Measurements from ENCODE around the gene KCNJ4. TPM values are rescaled to one million over a fixed set of nuclear protein-coding genes. Genes with fewer than 3 reads are reported as not detected.
"Not testable (repeated sequence)": the region's sequence is repeated elsewhere in the genome, so short reads cannot be mapped to it uniquely, and the experiment has no call there.

Gene KCNJ4
- total RNA-seq, 2 donors from 2014 or later, result not detected

GRCh38 chr22:38413085-38414008 lies 41.7 kb downstream of the KCNJ4 start:
- H3K4me3 Mint-ChIP-seq, result no peak overlapping the region
- peaks cover 0 to 2% of the 10 kb centered on the region in 2 donors for H3K27me3 Mint-ChIP-seq
- ATAC-seq (no peak), DNase-seq (ENCODE audit: low spot score) (no peak)
- H3K4me1 Mint-ChIP-seq (ENCODE audit: low read depth in 2 of 2), result peaks cover 0 to 3% of the 10 kb centered on the region in 2 donors
- no peak overlapping the region for H3K27ac Mint-ChIP-seq
- H3K36me3 Mint-ChIP-seq, result no peaks in the 10 kb centered on the region
- no peaks in the 10 kb centered on the region for H3K9me3 Mint-ChIP-seq

GRCh38 chr22:38412435-38413084 lies 42.4 kb downstream of the KCNJ4 start:
- H3K9me3 Mint-ChIP-seq, result no peaks in the 10 kb centered on the region
- peaks cover 0 to 4% of the 10 kb centered on the region in 2 donors for H3K27me3 Mint-ChIP-seq
- no peaks in the 10 kb centered on the region for H3K36me3 Mint-ChIP-seq
- H3K4me3 Mint-ChIP-seq, result no peak overlapping the region
- peak; percentile 55 for DNase-seq (ENCODE audit: low spot score)
- peak overlapping the region in 1 of 2 donors; percentile 53 for H3K27ac Mint-ChIP-seq
- ATAC-seq, result peak; percentile 63 to 68
- peaks cover 0 to 3% of the 10 kb centered on the region in 2 donors for H3K4me1 Mint-ChIP-seq (ENCODE audit: low read depth in 2 of 2)

- no peaks in the 10 kb centered on the region for H3K36me3 Mint-ChIP-seq
- H3K4me3 Mint-ChIP-seq, result no peak overlapping the region
- H3K4me1 Mint-ChIP-seq (ENCODE audit: low read depth in 2 of 2), result peaks cover 0 to 3% of the 10 kb centered on the region in 2 donors
- peaks cover 0 to 4% of the 10 kb centered on the region in 2 donors for H3K27me3 Mint-ChIP-seq
- no peak for DNase-seq (ENCODE audit: low spot score)
- no peak for ATAC-seq
- no peaks in the 10 kb centered on the region for H3K9me3 Mint-ChIP-seq
- H3K27ac Mint-ChIP-seq, result no peak overlapping the region
These were observed 44.0 kb downstream of the KCNJ4 start for GRCh38 chr22:38411016-38411415.

- H3K4me1 Mint-ChIP-seq (ENCODE audit: low read depth in 2 of 2); H3K36me3 Mint-ChIP-seq; H3K27ac Mint-ChIP-seq; H3K27me3 Mint-ChIP-seq; DNase-seq (ENCODE audit: low spot score); H3K4me3 Mint-ChIP-seq; ATAC-seq; H3K9me3 Mint-ChIP-seq: not testable (repeated sequence)
These were observed 45.1 kb downstream of the KCNJ4 start for GRCh38 chr22:38409916-38410315.

- H3K36me3 Mint-ChIP-seq, result no peaks in the 10 kb centered on the region
These were observed 48.4 kb downstream of the KCNJ4 start for GRCh38 chr22:38406617-38407016.

GRCh38 chr22:38404419-38404818 lies 50.6 kb downstream of the KCNJ4 start:
- ATAC-seq, result no peak
- no peak overlapping the region for H3K4me3 Mint-ChIP-seq
- no peak overlapping the region for H3K27ac Mint-ChIP-seq
- H3K9me3 Mint-ChIP-seq, result no peaks in the 10 kb centered on the region
- H3K36me3 Mint-ChIP-seq, result no peaks in the 10 kb centered on the region
- no peak for DNase-seq (ENCODE audit: low spot score)
- peaks cover 8 to 10% of the 10 kb centered on the region in 2 donors for H3K27me3 Mint-ChIP-seq
- H3K4me1 Mint-ChIP-seq (ENCODE audit: low read depth in 2 of 2), result peaks cover 3 to 4% of the 10 kb centered on the region in 2 donors

More at GRCh38 chr22:38406617-38407016, 48.4 kb downstream of the KCNJ4 start:
- Mint-ChIP-seq H3K4me3 (no peak overlapping the region), H3K27ac (no peak overlapping the region), H3K9me3 (no peaks in the 10 kb centered on the region), H3K27me3 (peaks cover 0 to 2% of the 10 kb centered on the region in 2 donors), H3K4me1 (ENCODE audit: low read depth in 2 of 2) (no peaks in the 10 kb centered on the region)
- DNase-seq (ENCODE audit: low spot score) (no peak), ATAC-seq (no peak)

- DNase-seq (ENCODE audit: low spot score), result no peak
- peaks cover 3 to 5% of the 10 kb centered on the region in 2 donors for H3K4me1 Mint-ChIP-seq (ENCODE audit: low read depth in 2 of 2)
- no peak overlapping the region for H3K27ac Mint-ChIP-seq
- no peaks in the 10 kb centered on the region for H3K9me3 Mint-ChIP-seq
- peaks cover 8 to 10% of the 10 kb centered on the region in 2 donors for H3K27me3 Mint-ChIP-seq
- no peak for ATAC-seq
- no peaks in the 10 kb centered on the region for H3K36me3 Mint-ChIP-seq
- no peak overlapping the region for H3K4me3 Mint-ChIP-seq
These were observed 51.2 kb downstream of the KCNJ4 start for GRCh38 chr22:38403812-38404211.

- Mint-ChIP-seq H3K4me1 (ENCODE audit: low read depth in 2 of 2) (peaks cover 3 to 5% of the 10 kb centered on the region in 2 donors), H3K27ac (no peak overlapping the region), H3K27me3 (peaks cover 8% of the 10 kb centered on the region in 2 donors), H3K9me3 (no peaks in the 10 kb centered on the region), H3K4me3 (no peak overlapping the region), H3K36me3 (no peaks in the 10 kb centered on the region)
- DNase-seq (ENCODE audit: low spot score) (no peak), ATAC-seq (no peak)
These were observed 52.8 kb downstream of the KCNJ4 start for GRCh38 chr22:38402204-38402603.

- Mint-ChIP-seq H3K4me1 (ENCODE audit: low read depth in 2 of 2) (peaks cover 3 to 7% of the 10 kb centered on the region in 2 donors), H3K36me3 (no peaks in the 10 kb centered on the region), H3K27me3 (peaks cover 8% of the 10 kb centered on the region in 2 donors), H3K9me3 (no peaks in the 10 kb centered on the region), H3K27ac (peak overlapping the region in 1 of 2 donors; percentile 39), H3K4me3 (no peak overlapping the region)
- DNase-seq (ENCODE audit: low spot score), result no peak
- ATAC-seq, result no peak
These were observed 53.5 kb downstream of the KCNJ4 start for GRCh38 chr22:38401336-38402084.

GRCh38 chr22:38400256-38400655 lies 54.7 kb downstream of the KCNJ4 start:
- peaks cover 13 to 20% of the 10 kb centered on the region in 2 donors for H3K4me1 Mint-ChIP-seq (ENCODE audit: low read depth in 2 of 2)
- DNase-seq (ENCODE audit: low spot score); H3K27ac Mint-ChIP-seq; ATAC-seq; H3K9me3 Mint-ChIP-seq; H3K36me3 Mint-ChIP-seq; H3K27me3 Mint-ChIP-seq; H3K4me3 Mint-ChIP-seq: not testable (repeated sequence)

- peak overlapping the region; percentile 91 for H3K4me3 Mint-ChIP-seq
- peaks cover 8% of the 10 kb centered on the region in 2 donors for H3K27me3 Mint-ChIP-seq
- H3K9me3 Mint-ChIP-seq, result no peaks in the 10 kb centered on the region
- H3K4me1 Mint-ChIP-seq (ENCODE audit: low read depth in 2 of 2), result peaks cover 23 to 34% of the 10 kb centered on the region in 2 donors
- no peaks in the 10 kb centered on the region for H3K36me3 Mint-ChIP-seq
- H3K27ac Mint-ChIP-seq, result peak overlapping the region; percentile 83 to 86
- ATAC-seq, result peak; percentile 88 to 93
- DNase-seq (ENCODE audit: low spot score), result peak; percentile 87
These were observed 56.2 kb downstream of the KCNJ4 start for GRCh38 chr22:38398609-38399461.

- peak; percentile 70 for DNase-seq (ENCODE audit: low spot score)
- peak overlapping the region; percentile 71 for H3K4me3 Mint-ChIP-seq
- not testable (repeated sequence) for H3K27me3 Mint-ChIP-seq, H3K36me3 Mint-ChIP-seq, H3K9me3 Mint-ChIP-seq
- peaks cover 28 to 40% of the 10 kb centered on the region in 2 donors for H3K4me1 Mint-ChIP-seq (ENCODE audit: low read depth in 2 of 2)
- peak; percentile 50 to 69 for ATAC-seq
- H3K27ac Mint-ChIP-seq, result peak overlapping the region in 1 of 2 donors; percentile 86
These were observed 56.8 kb downstream of the KCNJ4 start for GRCh38 chr22:38398181-38398608.

Data from natural killer cell treated with Interleukin-12 subunit alpha and Interleukin-12 subunit beta and Interleukin-15 and Interleukin-18, amount 100 ng/mL, for 72 hours (primary cell).